ENCODE results near the gene ITPR2.
"Not testable (repeated sequence)": the region's sequence is repeated elsewhere in the genome, so short reads cannot be mapped to it uniquely, and the experiment has no call there.

ITPR2 gene

DNA sequence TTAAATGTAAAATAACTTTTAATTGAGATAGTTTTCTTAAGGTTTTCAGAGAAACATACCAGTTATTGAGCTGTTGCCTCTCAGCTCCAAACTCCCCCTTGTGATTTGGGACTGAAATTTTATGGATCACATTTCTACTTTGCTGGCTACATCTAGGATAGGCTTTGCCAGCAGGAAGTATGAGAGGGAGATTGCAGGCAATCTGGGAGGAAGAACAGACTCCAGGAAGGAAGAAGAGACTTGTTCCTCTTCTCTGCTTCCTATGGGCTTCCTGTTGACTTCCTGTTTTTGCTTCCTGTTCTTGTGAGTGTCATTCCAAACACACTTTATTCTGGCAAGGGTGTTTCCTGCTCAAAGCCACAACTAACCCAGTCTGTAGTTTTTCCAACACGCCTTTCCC, 312.9 kb downstream of the ITPR2 start:
- peak; percentile 7 to 21 for DNase-seq (ENCODE audit: low read depth in 1 of 2, low spot score in 1 of 2)
- no peak overlapping the region for H3K4me3 ChIP-seq (replicated peaks; ENCODE audit: insufficient read depth, low read length)
- TF ChIP-seq SPI1 (IDR thresholded peaks at IDR 0.05; ENCODE audit: borderline replicate concordance, low read depth) = peak; percentile 66
- no peak for TF ChIP-seq GABPA (IDR thresholded peaks at IDR 0.05; ENCODE audit: low read depth)
- H3K27me3 ChIP-seq (ENCODE audit: insufficient read depth, poor library complexity, severe bottlenecking) = no peaks in the 10 kb centered on the region
- no peak overlapping the region for H3K27ac ChIP-seq (replicated peaks)

DNA sequence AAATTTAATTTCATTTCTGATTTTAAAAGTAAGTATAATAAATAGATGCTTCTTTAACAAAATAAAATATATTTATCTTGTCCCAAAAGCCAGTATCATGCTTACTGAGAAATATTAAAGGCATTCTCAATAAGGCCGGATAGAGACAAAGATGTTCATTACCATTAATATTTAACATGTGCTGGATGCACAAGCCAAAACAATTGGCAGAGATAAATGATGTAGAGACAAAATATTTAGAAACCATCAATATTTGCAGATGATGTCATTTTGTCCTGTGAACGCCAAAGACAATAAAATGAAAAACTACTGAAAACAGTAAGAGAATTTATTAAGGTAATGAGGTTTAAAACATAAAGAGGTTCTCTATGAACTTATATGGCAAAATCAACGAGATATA, 313.5 kb downstream of the ITPR2 start:
- no peak overlapping the region for H3K4me3 ChIP-seq (replicated peaks; ENCODE audit: insufficient read depth, low read length)
- H3K27me3 ChIP-seq (ENCODE audit: insufficient read depth, poor library complexity, severe bottlenecking) = no peaks in the 10 kb centered on the region
- no peak for DNase-seq (ENCODE audit: low read depth in 1 of 2, low spot score in 1 of 2)
- TF ChIP-seq POLR2AphosphoS5 (IDR thresholded peaks at IDR 0.05; ENCODE audit: low read depth) = no peak
- H3K27ac ChIP-seq (replicated peaks) = no peak overlapping the region

DNA sequence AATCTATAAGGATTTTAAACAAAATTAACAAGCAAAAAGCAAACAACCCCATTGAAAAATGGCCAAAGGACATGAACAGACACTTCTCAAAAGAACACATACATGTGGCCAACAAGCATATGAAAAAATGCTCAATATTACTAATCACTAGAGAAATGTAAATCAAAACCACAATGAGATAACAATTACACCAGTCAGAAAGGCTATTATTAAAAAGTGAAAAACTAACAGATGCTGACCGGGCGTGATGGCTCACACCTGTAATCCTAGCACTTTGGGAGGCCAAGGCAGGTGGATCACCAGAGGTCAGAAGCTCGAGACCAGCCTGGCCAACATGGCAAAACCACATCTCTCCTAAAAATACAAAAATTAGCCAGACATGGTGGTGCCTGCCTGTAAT, 315.7 kb downstream of the ITPR2 start:
- not testable (repeated sequence) for DNase-seq (ENCODE audit: low read depth in 1 of 2, low spot score in 1 of 2); H3K4me3 ChIP-seq (replicated peaks; ENCODE audit: insufficient read depth, low read length); H3K27ac ChIP-seq (replicated peaks); H3K27me3 ChIP-seq (ENCODE audit: insufficient read depth, poor library complexity, severe bottlenecking)

DNA sequence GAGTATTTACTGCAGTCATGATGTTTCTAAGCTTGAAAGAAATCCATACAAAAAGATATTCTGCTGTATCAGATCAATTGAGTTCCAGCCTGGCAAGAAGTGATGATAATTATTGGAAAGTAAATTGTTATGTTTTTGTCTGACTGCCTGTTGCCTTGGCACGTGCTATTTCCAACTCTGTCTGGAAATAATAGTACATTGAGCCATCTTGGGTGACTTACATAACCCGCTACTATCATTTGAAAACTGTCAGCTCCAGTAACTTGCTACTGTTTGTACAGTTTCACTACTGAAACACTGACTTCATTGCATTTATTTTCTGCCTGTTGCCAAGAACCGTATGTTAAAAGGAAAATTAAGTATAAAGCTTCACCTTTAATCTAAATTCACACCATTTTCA, 318.6 kb downstream of the ITPR2 start:
- no peak for DNase-seq (ENCODE audit: low read depth in 1 of 2, low spot score in 1 of 2)
- no peaks in the 10 kb centered on the region for H3K27me3 ChIP-seq (ENCODE audit: insufficient read depth, poor library complexity, severe bottlenecking)
- TF ChIP-seq, protein P1, sequence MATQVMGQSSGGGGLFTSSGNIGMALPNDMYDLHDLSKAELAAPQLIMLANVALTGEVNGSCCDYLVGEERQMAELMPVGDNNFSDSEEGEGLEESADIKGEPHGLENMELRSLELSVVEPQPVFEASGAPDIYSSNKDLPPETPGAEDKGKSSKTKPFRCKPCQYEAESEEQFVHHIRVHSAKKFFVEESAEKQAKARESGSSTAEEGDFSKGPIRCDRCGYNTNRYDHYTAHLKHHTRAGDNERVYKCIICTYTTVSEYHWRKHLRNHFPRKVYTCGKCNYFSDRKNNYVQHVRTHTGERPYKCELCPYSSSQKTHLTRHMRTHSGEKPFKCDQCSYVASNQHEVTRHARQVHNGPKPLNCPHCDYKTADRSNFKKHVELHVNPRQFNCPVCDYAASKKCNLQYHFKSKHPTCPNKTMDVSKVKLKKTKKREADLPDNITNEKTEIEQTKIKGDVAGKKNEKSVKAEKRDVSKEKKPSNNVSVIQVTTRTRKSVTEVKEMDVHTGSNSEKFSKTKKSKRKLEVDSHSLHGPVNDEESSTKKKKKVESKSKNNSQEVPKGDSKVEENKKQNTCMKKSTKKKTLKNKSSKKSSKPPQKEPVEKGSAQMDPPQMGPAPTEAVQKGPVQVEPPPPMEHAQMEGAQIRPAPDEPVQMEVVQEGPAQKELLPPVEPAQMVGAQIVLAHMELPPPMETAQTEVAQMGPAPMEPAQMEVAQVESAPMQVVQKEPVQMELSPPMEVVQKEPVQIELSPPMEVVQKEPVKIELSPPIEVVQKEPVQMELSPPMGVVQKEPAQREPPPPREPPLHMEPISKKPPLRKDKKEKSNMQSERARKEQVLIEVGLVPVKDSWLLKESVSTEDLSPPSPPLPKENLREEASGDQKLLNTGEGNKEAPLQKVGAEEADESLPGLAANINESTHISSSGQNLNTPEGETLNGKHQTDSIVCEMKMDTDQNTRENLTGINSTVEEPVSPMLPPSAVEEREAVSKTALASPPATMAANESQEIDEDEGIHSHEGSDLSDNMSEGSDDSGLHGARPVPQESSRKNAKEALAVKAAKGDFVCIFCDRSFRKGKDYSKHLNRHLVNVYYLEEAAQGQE (IDR thresholded peaks at IDR 0.05; ENCODE audit: insufficient replicate concordance, low read depth) = no peak
- TF ChIP-seq, protein P2, sequence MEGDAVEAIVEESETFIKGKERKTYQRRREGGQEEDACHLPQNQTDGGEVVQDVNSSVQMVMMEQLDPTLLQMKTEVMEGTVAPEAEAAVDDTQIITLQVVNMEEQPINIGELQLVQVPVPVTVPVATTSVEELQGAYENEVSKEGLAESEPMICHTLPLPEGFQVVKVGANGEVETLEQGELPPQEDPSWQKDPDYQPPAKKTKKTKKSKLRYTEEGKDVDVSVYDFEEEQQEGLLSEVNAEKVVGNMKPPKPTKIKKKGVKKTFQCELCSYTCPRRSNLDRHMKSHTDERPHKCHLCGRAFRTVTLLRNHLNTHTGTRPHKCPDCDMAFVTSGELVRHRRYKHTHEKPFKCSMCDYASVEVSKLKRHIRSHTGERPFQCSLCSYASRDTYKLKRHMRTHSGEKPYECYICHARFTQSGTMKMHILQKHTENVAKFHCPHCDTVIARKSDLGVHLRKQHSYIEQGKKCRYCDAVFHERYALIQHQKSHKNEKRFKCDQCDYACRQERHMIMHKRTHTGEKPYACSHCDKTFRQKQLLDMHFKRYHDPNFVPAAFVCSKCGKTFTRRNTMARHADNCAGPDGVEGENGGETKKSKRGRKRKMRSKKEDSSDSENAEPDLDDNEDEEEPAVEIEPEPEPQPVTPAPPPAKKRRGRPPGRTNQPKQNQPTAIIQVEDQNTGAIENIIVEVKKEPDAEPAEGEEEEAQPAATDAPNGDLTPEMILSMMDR (IDR thresholded peaks at IDR 0.05; ENCODE audit: insufficient read depth, low read length) = no peak
- TF ChIP-seq SPI1 (IDR thresholded peaks at IDR 0.05; ENCODE audit: borderline replicate concordance, low read depth) (no peak), POLR2AphosphoS5 (IDR thresholded peaks at IDR 0.05; ENCODE audit: low read depth) (no peak), GABPA (IDR thresholded peaks at IDR 0.05; ENCODE audit: low read depth) (no peak)
- no peak overlapping the region for H3K27ac ChIP-seq (replicated peaks)
- no peak overlapping the region for H3K4me3 ChIP-seq (replicated peaks; ENCODE audit: insufficient read depth, low read length)

DNA sequence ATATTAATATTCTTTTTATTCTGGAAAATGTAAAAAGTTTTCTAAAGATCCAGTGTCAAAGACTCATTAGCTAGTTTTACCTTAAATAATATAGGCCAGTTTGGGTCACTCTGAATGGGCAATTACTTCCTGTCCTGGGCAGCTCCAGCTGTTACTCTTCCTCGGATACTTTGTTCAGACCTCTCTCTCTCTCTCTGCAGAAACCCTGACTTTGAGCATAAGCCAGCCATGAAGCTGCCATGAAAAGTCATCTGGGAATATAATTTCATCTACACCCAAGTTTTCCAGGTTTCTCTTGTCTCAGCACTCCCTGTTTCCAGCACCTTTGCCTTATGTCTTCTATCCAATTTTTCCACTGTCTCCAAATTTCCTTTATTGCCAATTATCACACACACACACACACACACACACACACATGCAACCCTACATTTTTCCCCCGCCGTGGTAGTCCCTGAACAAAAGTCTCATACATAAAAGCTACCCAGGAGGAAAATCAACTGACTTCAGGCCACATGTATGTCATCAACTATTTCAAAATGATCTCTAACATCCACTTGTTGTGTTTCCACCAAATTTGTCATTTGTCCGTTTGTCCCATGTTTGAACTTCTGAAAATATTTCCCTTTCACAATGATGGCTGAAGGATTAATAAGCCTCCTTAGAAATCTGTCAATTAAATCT, 319.5 kb downstream of the ITPR2 start:
- no peak for TF ChIP-seq SPI1 (IDR thresholded peaks at IDR 0.05; ENCODE audit: borderline replicate concordance, low read depth)
- TF ChIP-seq, protein P1 (IDR thresholded peaks at IDR 0.05; ENCODE audit: insufficient replicate concordance, low read depth) = no peak
- TF ChIP-seq GABPA (IDR thresholded peaks at IDR 0.05; ENCODE audit: low read depth) = no peak
- no peak for TF ChIP-seq POLR2AphosphoS5 (IDR thresholded peaks at IDR 0.05; ENCODE audit: low read depth)
- TF ChIP-seq, protein P2 (IDR thresholded peaks at IDR 0.05; ENCODE audit: insufficient read depth, low read length) = no peak
- no peak for DNase-seq (ENCODE audit: low read depth in 1 of 2, low spot score in 1 of 2)
- Histone ChIP-seq H3K4me3 (replicated peaks; ENCODE audit: insufficient read depth, low read length) (no peak overlapping the region), H3K27ac (replicated peaks) (no peak overlapping the region), H3K27me3 (ENCODE audit: insufficient read depth, poor library complexity, severe bottlenecking) (no peaks in the 10 kb centered on the region)

Measured in HL-60 (cell line).